HS-27A (cell line): ENCODE data around the gene TCFL5.

Experiments
- DNase-seq: peaks from one replicate; pipeline ENCODE4 v3.0.0-alpha.2; 2012; ENCODE audit warnings: low read depth, missing footprints

The TCFL5 gene

GRCh38 chr20:62834967-62835730 lies 26.5 kb downstream of the TCFL5 start:
- no peak for DNase-seq

- no peak for DNase-seq
Measured at GRCh38 chr20:62832951-62833391, 28.7 kb downstream of the TCFL5 start.

- DNase-seq, result no peak
Measured at GRCh38 chr20:62832212-62832922, 29.3 kb downstream of the TCFL5 start.

- DNase-seq, result no peak
Measured at GRCh38 chr20:62831854-62832211, 29.8 kb downstream of the TCFL5 start.

DNA sequence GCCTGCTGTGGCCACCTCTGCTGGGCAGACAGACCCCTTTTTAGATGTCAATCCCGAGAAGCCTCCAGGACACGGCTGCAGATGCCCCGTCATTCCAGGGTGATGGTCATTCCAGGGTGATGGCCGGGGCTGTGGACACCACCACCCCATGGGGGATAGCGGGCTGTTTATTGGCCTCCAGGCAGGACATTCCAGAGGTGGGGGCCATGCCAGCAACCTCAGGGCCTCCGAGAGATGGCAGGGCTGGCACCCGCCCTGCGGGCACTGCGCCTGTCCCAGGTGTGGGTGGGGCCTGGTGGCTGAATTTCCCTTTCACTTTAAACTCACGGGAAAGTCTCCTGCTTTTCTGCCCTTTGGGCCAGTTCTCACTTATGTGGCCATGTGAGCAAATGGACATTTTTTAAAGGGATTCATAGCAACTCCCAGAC lies 30.2 kb downstream of the TCFL5 start:
- DNase-seq, result no peak

DNA sequence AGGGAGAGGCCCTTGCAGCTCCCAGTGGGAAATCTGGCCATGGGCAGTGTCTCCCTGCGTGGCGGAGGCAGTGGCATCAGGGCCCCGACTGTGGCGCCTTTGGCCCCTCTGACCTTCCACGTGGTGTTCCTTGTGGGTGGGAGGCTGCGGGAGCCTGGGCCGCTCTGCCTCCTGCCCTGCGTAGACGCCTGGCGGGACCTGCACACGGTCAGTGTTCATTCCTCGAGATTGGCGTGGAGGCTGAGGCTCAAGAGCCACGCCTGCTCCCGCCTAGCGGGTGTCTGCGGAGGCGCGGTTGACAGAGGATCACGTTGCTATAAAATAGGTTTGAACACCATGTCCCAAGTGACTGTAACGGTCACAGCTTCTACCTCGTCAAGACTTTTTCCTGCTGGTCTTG lies 30.8 kb downstream of the TCFL5 start:
- DNase-seq, result no peak

GRCh38 chr20:62830251-62830650 lies 31.4 kb downstream of the TCFL5 start:
- DNase-seq, result no peak

- no peak for DNase-seq
Measured at GRCh38 chr20:62829231-62830230, 32.1 kb downstream of the TCFL5 start.

DNA sequence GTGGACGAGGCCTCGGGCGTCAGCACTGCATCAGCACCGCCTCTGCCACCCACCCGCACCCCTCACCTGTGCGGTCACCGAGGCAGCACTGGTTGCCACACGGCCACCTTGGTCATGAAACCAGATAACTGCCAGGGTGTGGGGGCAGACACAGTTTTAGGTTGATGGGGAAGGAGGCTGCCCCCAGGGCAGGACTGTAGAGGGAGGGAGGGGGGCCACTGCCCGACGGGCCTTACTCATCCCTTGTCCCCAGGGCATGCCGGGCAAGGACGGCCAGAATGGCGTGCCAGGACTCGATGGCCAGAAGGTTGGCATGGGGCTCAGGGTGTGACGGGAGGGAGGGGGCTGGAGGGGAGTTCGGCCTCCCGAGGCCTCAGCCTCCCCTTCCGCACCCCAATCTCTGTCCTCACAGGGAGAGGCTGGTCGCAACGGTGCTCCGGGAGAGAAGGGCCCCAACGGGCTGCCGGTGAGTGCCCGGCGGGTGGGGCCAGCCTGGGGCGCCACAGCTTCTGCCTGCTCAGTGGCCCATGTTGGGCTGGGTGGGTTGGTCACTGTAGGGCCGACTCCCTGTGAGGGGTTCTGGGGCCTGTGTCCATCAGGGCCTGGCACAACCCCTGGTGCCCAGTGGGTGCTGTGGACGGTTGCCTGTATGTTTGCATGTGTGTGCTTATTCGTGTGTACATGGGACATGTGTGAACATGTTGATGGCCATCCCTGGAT lies 33.0 kb downstream of the TCFL5 start:
- no peak for DNase-seq

DNA sequence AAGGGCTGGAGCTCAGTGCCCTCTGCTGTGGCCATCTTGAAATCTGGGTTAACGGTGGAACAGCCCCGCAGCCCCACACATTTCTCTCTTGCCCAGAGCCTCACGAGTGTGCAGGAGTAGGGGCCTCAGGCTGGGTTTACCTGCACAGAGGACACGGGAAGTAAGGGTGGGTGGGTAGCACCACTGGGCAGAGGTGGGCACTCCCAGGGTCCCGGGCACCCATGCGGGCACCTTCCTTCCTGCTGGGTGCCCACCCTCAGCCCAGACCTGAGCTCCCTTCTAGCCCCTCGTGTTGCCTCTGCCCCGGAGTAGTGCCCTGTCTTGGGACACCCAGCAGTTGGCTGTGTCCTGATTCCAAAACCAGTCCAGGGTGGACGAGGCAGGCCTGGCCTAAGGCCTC lies 33.6 kb downstream of the TCFL5 start:
- no peak for DNase-seq

DNA sequence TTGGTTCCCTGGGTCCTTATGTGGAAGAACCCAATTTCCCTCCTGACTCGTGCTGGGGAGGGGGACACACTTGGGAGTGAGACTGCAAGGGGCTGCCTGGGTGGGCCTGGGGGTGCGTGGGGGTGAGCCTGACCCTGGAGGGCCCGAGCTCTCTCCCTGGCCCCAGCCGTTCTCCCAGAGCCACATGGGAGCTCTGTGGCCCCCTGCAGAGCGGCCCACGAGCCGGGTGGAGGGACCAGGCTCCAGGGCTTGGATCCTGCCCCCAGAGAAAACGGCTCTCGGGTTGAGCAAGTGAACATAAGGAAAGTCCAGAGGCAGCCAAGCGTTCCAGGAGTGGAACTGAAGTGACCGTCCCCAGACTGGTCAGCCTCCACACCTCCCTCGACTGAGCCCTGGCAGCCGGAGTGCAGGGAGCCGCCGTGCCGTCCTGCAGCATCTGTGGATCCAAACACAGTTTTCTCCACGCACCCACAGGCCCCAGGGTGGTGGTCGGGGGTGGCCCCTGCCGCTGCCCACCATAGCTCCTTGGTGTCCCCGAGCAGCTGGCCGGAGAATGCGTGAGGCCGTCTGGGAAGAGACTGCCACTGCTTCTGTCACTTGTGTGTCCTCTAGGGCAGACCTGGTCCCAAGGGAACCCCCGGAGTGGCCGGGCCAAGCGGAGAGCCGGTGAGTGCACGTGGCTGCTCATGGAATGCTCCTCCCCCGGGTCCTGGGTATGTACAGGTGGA lies 34.1 kb downstream of the TCFL5 start:
- no peak for DNase-seq

GRCh38 chr20:62826646-62827310 lies 34.8 kb downstream of the TCFL5 start:
- DNase-seq, result no peak

DNA sequence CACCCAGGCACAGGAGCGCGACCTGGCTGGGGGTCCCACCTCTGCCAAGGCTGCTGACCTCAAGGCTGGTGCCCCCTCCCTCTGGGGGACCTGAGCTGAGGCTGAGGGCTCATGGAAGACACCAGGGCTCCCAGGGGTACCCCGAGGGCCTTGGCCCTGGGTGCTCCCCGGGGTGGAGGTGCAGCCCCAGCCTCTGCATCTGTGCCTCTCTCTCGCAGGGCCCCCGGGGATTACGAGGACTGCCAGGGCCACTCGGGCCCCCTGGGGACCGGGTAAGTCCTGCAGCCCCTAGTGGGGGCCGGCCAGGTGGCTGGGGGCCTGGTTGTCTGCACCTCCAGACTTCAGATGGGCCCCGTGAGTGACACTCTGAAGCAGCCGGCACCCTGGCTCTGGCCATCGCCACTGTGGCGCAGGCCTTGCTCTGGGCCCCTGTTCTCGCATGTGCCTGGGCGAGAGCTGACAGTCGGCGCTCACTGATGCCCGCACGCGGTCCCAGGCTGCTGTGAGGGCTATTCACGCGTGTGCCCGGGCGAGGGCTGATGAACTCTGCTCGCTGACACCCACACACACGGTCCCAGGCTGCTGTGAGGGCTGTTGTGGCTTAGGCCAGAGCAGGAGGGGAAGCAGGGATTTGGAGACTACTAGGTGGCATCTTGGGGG lies 35.5 kb downstream of the TCFL5 start:
- no peak for DNase-seq

GRCh38 chr20:62825333-62825985 lies 36.2 kb downstream of the TCFL5 start:
- DNase-seq, result no peak

GRCh38 chr20:62824476-62825332 lies 36.9 kb downstream of the TCFL5 start:
- no peak for DNase-seq

DNA sequence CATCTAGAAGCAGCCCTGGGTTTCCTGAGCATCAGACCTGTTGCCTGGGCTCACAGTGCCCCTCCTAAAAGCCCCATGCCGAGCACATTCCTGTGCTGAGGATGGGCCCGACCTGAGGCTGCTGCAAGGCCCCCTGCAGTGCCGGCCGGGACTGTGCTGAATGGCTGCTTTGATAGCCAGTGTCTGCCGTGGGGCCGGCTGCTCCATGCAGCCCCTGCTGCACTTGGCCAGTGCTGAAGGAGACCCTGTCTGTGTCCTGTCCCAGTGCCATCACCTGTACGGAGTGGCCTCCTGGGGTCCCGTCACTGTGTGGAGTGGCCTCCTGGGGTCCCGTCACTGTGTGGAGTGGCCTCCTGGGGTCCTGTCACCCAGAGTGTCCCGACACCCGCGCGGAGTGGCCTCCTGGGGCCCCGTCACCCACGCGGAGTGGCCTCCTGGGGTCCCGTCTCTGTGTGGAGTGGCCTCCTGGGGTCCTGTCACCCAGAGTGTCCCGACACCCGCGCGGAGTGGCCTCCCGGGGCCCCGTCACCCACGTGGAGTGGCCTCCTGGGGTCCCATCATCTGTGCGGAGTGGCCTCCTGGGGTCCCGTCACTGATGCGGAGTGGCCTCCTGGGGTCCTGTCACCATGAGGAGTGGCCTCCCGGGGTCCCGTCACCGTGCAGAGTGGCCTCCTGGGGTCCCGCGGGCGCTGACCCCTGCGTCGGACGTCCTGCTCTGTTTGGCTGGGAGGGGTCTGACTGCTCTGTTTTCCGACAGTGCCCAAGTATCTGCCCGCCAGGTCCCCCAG lies 37.7 kb downstream of the TCFL5 start:
- DNase-seq, result no peak

DNA sequence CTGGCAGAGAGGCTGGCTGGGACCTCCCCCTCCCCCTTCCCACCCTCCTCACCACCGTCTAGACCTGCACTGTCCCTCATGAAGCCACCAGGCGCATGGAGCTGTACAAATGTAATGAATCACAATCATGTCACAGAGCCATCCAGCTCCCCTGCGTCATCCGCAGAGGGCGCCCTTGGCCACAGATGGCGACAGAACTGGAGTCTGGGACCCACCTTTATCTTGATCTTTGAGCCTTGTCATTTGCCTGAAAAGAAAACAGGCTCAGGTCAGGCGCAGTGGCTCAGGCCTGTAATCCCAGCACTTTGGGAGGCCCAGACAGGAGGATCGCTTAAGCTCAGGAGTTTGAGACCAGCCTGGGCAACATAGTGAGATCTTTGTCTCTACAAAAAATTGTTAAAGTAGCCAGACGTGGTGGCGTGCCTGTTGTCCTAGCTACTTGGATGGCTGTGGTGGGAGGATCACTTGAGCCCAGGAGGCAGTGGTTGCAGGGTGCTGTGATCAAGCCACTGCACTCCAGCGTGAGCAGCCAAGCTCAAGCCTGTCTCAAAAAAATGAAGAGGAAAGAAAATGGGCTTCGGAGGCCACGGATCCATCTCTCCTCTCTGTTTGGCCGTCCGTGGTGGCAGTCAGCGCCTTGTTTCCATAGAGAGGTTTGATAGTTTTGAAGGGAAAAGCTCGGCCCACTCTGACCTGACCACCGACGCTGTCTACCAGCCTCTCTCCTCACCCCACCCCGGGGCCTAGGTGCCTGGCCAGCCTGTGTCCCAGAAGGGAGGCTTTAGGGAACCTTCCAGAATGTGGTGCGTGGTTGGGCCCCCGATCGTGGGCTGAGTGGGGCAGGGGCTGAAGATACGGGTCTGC lies 38.6 kb downstream of the TCFL5 start:
- DNase-seq, result no peak
